ENCODE data around the gene ZNF423. TPM values are rescaled to one million over a fixed set of nuclear protein-coding genes. Genes with fewer than 3 reads are reported as not detected.

The ZNF423 gene
- total RNA-seq, 1 donor from 2014 or later, result 49.8 TPM

GRCh38 chr16:49651996-49652395 lies 203.9 kb downstream of the ZNF423 start:
- no peak overlapping the region for H3K4me3 Mint-ChIP-seq (ENCODE audit: low read depth)
- H3K27ac Mint-ChIP-seq, result no peak overlapping the region
- DNase-seq (ENCODE audit: low spot score, unreplicated experiment), result no peak
- no peaks in the 10 kb centered on the region for H3K27me3 Mint-ChIP-seq
- TF ChIP-seq CTCF (IDR thresholded peaks at IDR 0.05; ENCODE audit: unreplicated experiment), result no peak
- H3K36me3 Mint-ChIP-seq (ENCODE audit: insufficient read depth), result peaks cover 16% of the 10 kb centered on the region
- H3K9me3 Mint-ChIP-seq (ENCODE audit: low read depth), result peaks cover 19% of the 10 kb centered on the region
- H3K4me1 Mint-ChIP-seq (ENCODE audit: low read depth), result peaks cover 25% of the 10 kb centered on the region

- TF ChIP-seq CTCF (IDR thresholded peaks at IDR 0.05; ENCODE audit: unreplicated experiment), result no peak
- H3K4me3 Mint-ChIP-seq (ENCODE audit: low read depth), result no peak overlapping the region
- peaks cover 16% of the 10 kb centered on the region for H3K36me3 Mint-ChIP-seq (ENCODE audit: insufficient read depth)
- H3K27ac Mint-ChIP-seq, result no peak overlapping the region
- H3K4me1 Mint-ChIP-seq (ENCODE audit: low read depth), result peaks cover 25% of the 10 kb centered on the region
- no peaks in the 10 kb centered on the region for H3K27me3 Mint-ChIP-seq
- no peak for DNase-seq (ENCODE audit: low spot score, unreplicated experiment)
- peaks cover 19% of the 10 kb centered on the region for H3K9me3 Mint-ChIP-seq (ENCODE audit: low read depth)
Measured at GRCh38 chr16:49651226-49651625, 204.7 kb downstream of the ZNF423 start.

- Mint-ChIP-seq H3K4me3 (ENCODE audit: low read depth) (no peak overlapping the region), H3K36me3 (ENCODE audit: insufficient read depth) (peaks cover 19% of the 10 kb centered on the region), H3K27me3 (no peaks in the 10 kb centered on the region), H3K27ac (no peak overlapping the region), H3K4me1 (ENCODE audit: low read depth) (peaks cover 24% of the 10 kb centered on the region), H3K9me3 (ENCODE audit: low read depth) (peaks cover 19% of the 10 kb centered on the region)
- no peak for DNase-seq (ENCODE audit: low spot score, unreplicated experiment)
- no peak for TF ChIP-seq CTCF (IDR thresholded peaks at IDR 0.05; ENCODE audit: unreplicated experiment)
Measured at GRCh38 chr16:49650603-49651002, 205.3 kb downstream of the ZNF423 start.

- Mint-ChIP-seq H3K27ac (peak overlapping the region; percentile 70), H3K27me3 (no peaks in the 10 kb centered on the region), H3K4me1 (ENCODE audit: low read depth) (peaks cover 19% of the 10 kb centered on the region), H3K9me3 (ENCODE audit: low read depth) (peaks cover 19% of the 10 kb centered on the region), H3K36me3 (ENCODE audit: insufficient read depth) (peaks cover 19% of the 10 kb centered on the region), H3K4me3 (ENCODE audit: low read depth) (no peak overlapping the region)
- TF ChIP-seq CTCF (IDR thresholded peaks at IDR 0.05; ENCODE audit: unreplicated experiment), result no peak
- no peak for DNase-seq (ENCODE audit: low spot score, unreplicated experiment)
Measured at GRCh38 chr16:49649013-49649765, 206.7 kb downstream of the ZNF423 start.

- Mint-ChIP-seq H3K27ac (peak overlapping the region; percentile 34), H3K4me3 (ENCODE audit: low read depth) (no peak overlapping the region), H3K4me1 (ENCODE audit: low read depth) (peaks cover 18% of the 10 kb centered on the region), H3K27me3 (no peaks in the 10 kb centered on the region), H3K36me3 (ENCODE audit: insufficient read depth) (peaks cover 19% of the 10 kb centered on the region), H3K9me3 (ENCODE audit: low read depth) (peaks cover 19% of the 10 kb centered on the region)
- no peak for TF ChIP-seq CTCF (IDR thresholded peaks at IDR 0.05; ENCODE audit: unreplicated experiment)
- DNase-seq (ENCODE audit: low spot score, unreplicated experiment), result no peak
Measured at GRCh38 chr16:49647673-49648072, 208.2 kb downstream of the ZNF423 start.
